T-helper 2 cell treated with Interferon-gamma antibody and Interleukin-4, amounts not matched to agents 100 ng/mL and 5 ng/mL, for 36 hours (primary cell): ENCODE data around the gene ADAMTS6. TPM values are rescaled to one million over a fixed set of nuclear protein-coding genes. Genes with fewer than 3 reads are reported as not detected.
"Not testable (repeated sequence)": the region's sequence is repeated elsewhere in the genome, so short reads cannot be mapped to it uniquely, and the experiment has no call there.

Experiments used
- intact Hi-C: fragments of 100-400 bp; cut with micrococcal nuclease; formaldehyde crosslinking; loops from one replicate; pipeline ENCODE4 v1.15.1; 2023
- total RNA-seq: library from RNA; stranded (reverse); gene quantifications from 2 replicates; pipeline ENCODE4 v1.2.3, GENCODE V29; 2022

ADAMTS6 gene
- total RNA-seq, 1 donor from 2014 or later: 2.0 TPM

- intact Hi-C loops: no loop called here
Measured at GRCh38 chr5:65199993-65200675, 281.6 kb downstream of the ADAMTS6 start.

- intact Hi-C loops: no loop called here
Measured at GRCh38 chr5:65198456-65199120, 283.1 kb downstream of the ADAMTS6 start.

GRCh38 chr5:65197531-65198455, 283.9 kb downstream of the ADAMTS6 start:
- intact Hi-C loops: no loop called here

- intact Hi-C loops: no loop called here
Measured at GRCh38 chr5:65194871-65195270, 286.8 kb downstream of the ADAMTS6 start.

GRCh38 chr5:65192331-65192730, 289.4 kb downstream of the ADAMTS6 start:
- intact Hi-C loops: no loop called here

GRCh38 chr5:65191554-65192135, 290.1 kb downstream of the ADAMTS6 start:
- intact Hi-C loops: no loop called here

- intact Hi-C loops: no loop called here
Measured at GRCh38 chr5:65190328-65191053, 291.2 kb downstream of the ADAMTS6 start.

GRCh38 chr5:65186646-65187227, 295.0 kb downstream of the ADAMTS6 start:
- intact Hi-C loops: no loop called here

- intact Hi-C loops: no loop called here
Measured at GRCh38 chr5:65185468-65185867, 296.3 kb downstream of the ADAMTS6 start.

DNA sequence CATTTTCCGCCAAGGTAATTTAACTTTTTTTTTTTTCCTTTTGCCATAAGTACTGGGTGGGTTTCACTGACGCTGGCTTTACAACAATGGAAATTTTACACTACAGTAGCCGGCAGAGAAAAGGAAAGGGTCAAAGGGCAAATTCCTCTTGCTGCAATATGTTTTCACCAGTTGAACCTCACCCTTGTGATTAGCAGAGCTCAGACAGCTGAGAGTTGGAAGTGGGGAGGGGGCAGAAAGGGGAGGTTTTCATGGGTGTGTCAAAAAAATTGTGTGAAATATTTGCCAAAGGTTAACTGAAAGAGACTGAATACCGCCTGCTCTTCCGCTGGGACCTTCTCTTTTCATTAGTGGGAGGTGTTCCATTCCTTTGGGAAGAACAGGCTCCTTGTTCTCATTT, 296.9 kb downstream of the ADAMTS6 start:
- intact Hi-C loops: no loop called here

- intact Hi-C loops: not testable (repeated sequence)
Measured at GRCh38 chr5:65174231-65174630, 307.5 kb downstream of the ADAMTS6 start.

- intact Hi-C loops: no loop called here
Measured at GRCh38 chr5:65173130-65173525, 308.6 kb downstream of the ADAMTS6 start.

DNA sequence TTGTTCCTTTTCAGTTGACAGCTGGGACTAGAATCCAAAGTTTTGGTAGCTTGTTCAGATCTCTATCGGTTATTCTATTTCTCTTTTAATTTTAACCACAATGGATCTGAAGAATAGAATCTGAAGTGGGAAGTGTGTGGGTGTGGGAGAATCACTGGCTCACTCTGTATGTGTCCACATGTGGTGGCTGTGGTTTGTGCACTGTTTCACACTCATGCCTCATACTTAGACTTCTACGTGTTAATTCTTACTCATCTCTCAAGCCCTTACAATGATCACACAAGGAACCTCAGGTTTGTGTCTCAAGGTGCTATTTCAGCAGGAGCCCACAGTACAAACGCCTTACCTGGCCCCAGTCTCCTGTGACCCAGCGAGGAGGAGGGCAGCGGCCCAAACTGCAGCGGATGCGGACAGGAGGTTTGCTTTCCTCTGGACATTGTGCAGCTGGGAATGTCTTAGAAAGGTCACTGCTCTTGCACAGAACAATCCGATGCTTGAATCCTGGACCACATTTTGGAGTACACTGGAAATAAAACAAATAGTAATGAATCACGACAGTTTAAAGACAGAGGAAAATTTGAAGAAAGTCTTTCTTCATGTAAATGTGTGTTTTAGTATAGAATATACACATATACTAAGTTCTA, 309.1 kb downstream of the ADAMTS6 start:
- intact Hi-C loops: no loop called here

GRCh38 chr5:65171645-65172044, 310.1 kb downstream of the ADAMTS6 start:
- intact Hi-C loops: no loop called here

DNA sequence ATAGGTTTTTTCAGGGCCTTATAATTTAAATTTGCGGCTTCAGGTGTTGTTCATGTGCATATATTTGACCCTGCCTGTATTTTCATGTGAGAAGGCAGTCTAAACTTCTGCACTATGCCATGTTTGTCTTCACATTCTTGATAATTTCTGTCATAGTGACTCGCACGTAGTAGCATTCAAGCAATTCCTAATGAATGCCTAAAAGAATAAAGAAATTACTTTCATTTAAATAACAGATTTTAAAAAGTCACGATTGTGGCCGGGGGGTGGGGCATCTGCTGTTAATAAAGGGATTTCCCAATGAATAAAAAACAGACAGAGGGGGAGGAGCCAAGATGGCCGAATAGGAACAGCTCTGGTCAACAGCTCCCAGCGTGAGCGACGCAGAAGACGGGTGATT, 318.0 kb downstream of the ADAMTS6 start:
- intact Hi-C loops: no loop called here

GRCh38 chr5:65161655-65162054, 320.1 kb downstream of the ADAMTS6 start:
- intact Hi-C loops: no loop called here

GRCh38 chr5:65157906-65158603, 323.7 kb downstream of the ADAMTS6 start:
- intact Hi-C loops: no loop called here

DNA sequence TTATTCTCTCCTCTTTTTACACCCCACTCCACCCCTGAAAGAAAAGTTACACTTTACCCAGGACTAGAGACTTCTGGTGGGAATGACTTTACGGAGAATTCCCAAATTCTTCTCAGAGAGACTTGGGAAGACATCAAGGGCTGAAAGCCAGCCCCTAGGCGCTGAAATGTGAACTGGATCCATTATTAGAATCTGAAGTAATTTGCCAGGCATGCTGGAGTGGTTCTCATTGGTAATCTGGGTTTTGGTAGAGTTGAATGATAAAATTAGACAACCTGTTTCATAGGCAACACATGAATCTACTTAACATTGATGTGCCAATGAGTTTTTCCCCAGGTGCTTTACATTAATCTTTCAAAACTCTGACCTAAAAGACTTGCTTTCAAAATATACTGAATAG, 324.8 kb downstream of the ADAMTS6 start:
- intact Hi-C loops: no loop called here

DNA sequence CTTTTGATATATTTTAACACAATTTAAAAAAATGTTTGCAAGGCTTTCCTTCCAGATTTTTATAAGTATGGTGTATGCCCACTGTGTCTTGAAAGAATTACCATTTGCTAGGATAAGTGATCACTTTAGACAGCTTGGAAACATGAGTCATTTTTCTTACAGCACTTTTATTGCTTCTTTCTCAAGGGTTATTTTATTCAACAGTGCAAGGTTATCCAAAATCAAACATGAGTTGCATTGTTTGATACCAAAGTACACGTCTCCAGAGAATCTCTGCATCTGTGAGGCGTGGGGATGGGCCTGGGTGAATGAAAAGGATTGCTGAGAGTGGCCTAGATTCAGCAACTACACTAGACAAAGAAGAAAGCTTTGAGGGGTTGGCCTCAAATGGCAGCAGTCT, 329.6 kb downstream of the ADAMTS6 start:
- intact Hi-C loops: no loop called here
